ENCODE results near the gene CCM2L.

CCM2L gene

DNA sequence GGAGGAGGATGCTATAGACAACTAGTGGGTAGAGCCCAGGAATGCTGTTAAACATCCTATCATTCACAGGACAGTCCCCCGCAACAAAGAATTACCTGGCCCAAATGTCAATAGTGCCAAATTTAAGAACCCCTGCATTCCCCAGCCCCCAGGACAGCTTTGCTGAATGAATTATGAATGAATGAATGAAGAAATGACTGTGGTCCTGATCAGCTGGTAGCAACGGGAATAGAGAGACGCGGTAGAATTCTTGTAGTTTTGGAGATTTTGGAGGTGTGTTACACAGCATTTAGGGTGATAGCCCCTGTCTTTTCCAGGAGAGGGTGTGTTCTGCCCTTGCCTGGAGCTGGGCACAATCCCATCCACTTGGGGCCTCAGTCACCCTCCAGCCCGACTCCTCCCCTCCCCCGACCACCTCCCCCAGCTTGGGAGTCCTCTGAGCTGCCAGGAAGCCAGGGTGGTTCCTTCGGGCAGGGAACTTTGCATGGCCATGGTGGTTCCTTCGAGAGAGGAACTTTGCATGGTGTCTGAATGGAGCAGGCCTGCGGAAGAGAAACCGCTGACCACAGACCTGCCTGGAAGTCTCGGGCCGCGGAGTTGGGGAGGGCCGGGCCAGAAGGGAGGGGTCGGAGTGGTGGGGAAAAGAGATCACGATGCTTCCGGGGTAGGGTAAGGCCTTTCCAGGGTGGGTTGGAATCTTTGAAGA, 40.8 kb downstream of the CCM2L start:
- no peak for TF ChIP-seq ZNF274 (IDR thresholded peaks at IDR 0.05; ENCODE audit: low read depth, low read length)
- no peak overlapping the region for H3K4me3 ChIP-seq (ENCODE audit: low read length)

DNA sequence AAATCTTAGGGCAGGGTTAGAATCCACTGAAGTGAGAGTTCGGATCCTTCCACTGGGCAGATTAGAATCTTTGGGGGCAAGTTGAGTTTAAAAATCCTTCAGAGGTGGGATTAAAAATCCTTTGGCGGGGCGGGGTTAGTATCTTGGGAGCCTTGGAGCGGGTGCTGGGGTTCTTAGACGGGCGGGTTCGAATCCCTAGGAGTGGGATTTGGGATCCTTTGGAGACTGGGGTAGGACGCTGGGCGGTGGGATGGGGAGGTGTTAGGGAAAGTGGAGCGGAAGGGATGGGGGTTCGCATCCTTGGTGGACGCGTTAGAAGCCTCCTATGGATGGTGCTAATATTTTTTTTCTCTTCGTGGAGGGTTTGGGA, 41.5 kb downstream of the CCM2L start:
- TF ChIP-seq ZNF274 (IDR thresholded peaks at IDR 0.05; ENCODE audit: low read depth, low read length): no peak
- no peak overlapping the region for H3K4me3 ChIP-seq (ENCODE audit: low read length)

DNA sequence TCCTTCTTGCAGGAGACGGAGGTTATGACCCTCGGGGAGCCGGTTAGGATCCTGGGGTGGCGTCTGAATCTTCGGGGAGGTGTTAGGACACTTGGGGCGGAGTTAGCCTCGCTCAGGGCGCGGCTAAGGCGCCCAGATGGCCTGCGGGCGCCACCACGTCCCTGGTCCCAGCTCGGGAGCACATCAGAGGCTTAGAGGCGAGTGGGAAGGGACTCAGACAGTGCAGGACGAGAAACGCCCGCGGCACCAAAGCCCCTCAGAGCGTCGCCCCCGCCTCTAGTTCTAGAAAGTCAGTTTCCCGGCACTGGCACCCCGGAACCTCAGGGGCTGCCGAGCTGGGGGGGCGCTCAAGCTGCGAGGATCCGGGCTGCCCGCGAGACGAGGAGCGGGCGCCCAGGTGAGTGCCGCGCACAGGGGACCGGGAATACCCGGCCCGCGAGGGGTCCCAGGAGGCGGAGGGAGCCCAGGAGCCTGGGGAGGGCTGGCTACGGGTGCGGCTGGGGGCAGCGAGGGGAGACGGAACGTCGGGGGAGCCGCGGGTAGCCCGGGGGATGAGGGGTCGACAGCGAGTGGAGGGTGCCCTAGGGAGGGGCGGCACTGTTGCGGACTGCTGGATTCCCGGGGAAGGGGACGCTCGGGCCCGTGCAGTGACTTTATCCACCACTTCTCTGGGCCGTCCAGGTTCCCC, 42.0 kb downstream of the CCM2L start, which contains the start of gene HCK:
TSS of gene HCK (plus strand) at position 153 of the 688 bp plus-strand sequence.
- no peak for TF ChIP-seq ZNF274 (IDR thresholded peaks at IDR 0.05; ENCODE audit: low read depth, low read length)
- no peak within 1 kb of the TSS; the same call in 1 of the 2 replicates for H3K4me3 ChIP-seq (ENCODE audit: low read length)

DNA sequence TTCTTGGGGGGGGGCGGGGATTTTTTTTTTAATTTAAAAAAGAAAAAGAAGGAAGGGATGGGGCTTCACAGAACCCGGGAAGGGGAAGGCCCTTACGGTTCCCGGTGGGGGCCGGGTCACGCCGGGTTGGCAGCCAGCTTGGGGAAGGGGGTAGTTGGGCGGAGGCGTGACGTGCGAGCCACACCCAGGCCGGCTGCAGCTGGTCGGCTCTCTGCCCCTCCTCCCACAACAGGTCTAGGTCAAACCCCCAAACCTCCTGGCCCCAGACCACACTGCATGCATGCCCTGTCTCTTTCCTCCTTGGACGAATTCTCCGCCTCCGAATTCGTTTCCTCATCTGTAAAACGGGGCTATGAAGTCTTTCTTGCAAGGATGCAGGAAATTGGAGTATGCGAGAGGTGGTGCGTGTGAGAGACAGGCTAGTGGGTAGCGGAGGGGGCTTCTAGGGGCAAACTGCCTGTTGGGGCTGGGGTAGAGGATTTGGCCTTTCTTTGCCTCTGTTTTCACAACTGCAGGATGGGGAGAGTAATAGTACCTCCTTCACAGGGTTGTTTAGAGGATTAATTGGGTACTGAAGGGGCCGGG, 42.6 kb downstream of the CCM2L start:
- no peak overlapping the region for H3K4me3 ChIP-seq (ENCODE audit: low read length)
- TF ChIP-seq ZNF274 (IDR thresholded peaks at IDR 0.05; ENCODE audit: low read depth, low read length): no peak

DNA sequence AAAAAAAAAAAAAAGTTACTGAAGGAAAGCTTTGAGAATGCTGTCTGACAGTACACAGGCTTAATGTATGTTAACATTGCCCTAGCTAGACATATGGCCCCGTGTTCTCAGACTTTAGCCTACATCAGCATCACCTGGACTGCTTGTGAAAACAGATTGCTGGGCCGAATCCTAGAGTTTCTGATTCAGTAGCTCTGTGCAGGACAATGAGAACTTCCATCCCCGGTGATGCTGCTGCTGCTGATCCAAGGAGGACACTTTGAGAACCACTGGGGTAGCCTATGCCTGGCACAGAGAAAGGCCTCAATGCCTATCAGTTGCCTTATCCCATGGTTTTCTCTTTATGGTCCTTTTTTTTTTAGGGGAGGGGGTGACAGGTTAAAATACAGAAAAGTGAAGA, 43.4 kb downstream of the CCM2L start:
- no peak overlapping the region for H3K4me3 ChIP-seq (ENCODE audit: low read length)
- TF ChIP-seq ZNF274 (IDR thresholded peaks at IDR 0.05; ENCODE audit: low read depth, low read length): no peak

DNA sequence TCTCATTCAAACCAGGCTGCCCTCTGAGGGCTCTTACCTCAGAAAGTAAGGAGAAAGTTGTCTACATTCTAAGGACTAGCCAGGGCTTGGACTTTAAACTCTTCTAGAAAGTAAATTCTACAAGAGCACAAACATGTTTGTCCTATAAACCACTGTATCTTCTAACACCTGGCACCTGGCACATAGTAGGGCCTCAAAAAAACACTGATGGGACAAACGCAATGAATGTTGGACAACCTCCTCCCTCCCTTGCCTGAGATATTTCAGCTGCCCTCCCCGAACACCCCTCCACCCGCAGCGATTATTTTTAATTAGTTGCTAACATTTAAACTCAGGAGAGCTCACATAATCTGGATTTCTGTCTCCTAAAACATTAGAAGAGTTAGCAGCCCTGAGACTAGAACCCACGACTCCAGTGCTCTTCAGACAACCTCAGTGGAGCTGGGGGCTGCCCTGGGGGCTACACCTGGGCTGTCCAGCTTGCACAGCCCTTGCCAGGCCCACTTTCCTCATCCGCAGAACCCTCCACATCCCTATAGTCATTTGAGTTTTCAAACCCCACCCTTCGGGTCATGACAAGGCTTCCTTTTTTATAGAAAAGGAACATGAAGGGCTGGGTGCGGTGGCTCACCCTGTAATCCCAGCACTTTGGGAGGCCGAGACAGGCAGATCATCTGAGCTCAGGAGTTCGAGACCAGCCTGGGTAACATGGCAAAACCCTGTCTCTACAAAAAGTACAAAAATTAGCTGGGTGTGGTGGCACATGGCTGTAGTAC, 46.7 kb downstream of the CCM2L start:
- no peak for TF ChIP-seq ZNF274 (IDR thresholded peaks at IDR 0.05; ENCODE audit: low read depth, low read length)
- H3K4me3 ChIP-seq (ENCODE audit: low read length): no peak overlapping the region

DNA sequence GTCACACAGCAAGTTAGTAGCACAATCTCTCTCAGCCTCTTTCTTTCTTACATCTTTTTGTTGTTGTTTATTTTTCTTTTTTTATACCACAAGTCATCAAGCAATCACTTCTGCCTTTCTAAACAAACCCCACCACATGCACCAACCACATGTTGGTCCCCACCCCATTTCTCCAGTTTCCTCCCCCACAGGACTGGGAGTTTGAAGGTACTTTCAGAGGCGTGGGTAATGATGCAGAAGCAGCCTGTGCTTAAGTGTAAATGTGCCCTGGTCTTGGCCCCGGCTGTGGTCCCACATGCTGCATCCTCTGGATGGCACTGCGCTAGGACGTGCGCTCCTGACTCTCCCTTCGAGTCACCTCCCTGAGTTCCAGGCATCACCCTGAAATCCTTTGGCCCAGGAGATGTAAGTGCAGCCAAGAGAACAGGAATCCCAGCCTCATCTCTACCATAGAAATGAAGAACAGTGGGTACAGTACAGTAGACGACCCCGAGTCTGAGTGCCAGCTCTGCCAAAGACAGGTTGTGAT, 47.5 kb downstream of the CCM2L start:
- TF ChIP-seq ZNF274 (IDR thresholded peaks at IDR 0.05; ENCODE audit: low read depth, low read length): no peak
- no peak overlapping the region for H3K4me3 ChIP-seq (ENCODE audit: low read length)

DNA sequence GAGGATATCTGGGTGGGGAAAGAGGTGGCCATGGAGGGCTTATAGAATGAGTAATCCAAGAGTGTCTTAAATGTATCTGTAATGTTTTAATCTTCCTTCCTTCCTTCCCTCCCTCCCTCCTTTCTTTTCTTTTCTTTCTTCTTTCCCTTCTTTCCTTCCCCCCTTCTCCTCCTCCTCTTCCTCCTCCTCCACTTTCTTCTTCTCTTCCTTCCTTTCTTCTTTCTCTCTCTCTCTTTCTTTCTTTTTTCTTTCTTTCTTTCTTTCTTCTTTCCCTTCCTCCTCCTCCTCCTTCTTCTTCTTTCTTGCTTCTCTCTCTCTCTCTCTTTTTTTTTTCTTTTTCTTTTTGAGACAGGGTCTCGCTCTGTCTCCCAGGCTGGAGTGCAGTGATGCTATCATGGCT, 49.0 kb downstream of the CCM2L start:
- TF ChIP-seq ZNF274 (IDR thresholded peaks at IDR 0.05; ENCODE audit: low read depth, low read length): no peak
- H3K4me3 ChIP-seq (ENCODE audit: low read length): no peak overlapping the region

DNA sequence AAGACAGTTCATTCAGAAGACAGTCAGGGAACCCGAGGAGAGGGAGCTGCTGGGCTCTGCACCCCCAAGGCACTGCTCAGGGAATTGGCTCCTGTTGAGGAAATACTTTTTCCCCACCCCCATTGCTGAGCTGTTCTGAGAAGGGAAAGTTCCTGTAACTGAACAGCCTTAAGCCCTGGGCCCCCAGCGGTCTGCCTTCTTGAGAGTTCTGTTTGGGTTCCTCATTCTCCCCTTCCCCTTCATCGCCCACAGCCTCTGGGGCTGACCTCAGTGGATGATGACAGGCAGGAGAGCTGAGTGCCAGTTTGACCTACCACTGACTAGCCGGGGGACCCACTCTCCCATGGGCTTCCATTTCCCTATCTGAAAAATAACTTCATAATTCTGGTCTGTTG, 52.5 kb downstream of the CCM2L start:
- no peak overlapping the region for H3K4me3 ChIP-seq (ENCODE audit: low read length)
- no peak for TF ChIP-seq ZNF274 (IDR thresholded peaks at IDR 0.05; ENCODE audit: low read depth, low read length)

DNA sequence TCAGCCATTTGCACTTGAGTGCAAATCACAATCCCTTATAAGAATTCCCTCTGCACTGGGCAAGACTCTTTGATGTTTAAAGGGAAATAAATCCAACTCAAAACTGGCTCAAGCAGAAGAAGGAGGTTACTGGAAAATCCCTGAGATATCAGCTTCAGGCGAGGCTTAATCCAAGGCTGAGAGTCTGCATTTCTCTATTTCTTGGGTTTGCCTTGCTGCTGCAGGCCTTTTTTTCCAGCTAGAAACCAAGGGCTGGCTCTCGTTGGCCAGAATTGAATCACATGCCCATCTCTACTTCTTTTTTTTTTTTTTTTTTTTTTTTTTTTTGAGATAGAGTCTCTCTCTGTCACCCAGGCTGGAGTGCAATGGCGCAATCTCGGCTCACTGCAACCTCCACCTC, 53.5 kb downstream of the CCM2L start:
- no peak overlapping the region for H3K4me3 ChIP-seq (ENCODE audit: low read length)
- no peak for TF ChIP-seq ZNF274 (IDR thresholded peaks at IDR 0.05; ENCODE audit: low read depth, low read length)

DNA sequence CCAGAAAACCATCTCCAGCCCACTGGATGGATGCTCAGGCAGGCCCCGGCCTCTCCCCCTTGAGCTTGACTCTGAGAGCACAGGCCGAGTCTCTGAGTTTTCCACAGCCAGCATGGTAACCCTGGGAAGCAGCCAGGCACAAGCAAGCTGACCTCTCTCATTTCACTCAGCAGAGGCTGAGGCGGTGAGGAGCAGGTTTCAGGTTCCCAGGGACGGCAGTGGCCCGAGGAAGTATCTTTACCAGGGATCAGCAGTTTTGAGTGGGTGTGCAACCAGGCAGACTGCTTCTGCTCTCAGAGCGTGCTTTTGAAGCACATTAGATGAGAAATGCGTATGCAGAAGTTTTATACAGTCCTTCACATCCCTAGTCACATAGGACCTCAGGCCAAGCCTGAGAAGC, 54.4 kb downstream of the CCM2L start:
- no peak for TF ChIP-seq ZNF274 (IDR thresholded peaks at IDR 0.05; ENCODE audit: low read depth, low read length)
- H3K4me3 ChIP-seq (ENCODE audit: low read length): no peak overlapping the region

DNA sequence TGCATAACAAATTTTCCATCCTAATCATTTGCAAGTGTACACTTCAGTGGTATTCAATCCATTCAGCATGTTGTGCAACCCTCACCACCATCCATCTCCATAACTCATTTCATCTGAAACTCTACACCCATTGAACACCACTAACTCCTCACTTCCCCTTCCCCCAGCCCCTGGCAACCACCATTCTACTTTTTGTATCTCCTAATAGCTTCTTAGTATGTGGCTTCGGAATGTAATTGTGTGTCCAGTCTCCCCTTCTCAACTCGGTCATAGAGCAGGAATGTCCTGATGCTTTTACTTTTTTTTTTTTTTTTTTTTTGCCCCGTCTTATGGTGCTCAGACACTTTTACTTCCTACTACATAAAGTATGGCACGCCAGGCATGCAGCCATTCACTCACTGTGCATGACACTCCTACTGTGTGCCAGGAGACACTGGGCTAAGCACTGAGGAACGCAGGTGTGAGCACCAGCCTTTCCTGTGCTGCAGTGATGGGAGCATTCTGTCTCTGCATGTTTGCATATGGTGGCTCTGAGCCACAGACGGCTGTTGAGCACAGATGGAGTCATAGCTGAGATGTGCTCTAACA, 57.1 kb downstream of the CCM2L start:
- H3K4me3 ChIP-seq (ENCODE audit: low read length): no peak overlapping the region
- no peak for TF ChIP-seq ZNF274 (IDR thresholded peaks at IDR 0.05; ENCODE audit: low read depth, low read length)

DNA sequence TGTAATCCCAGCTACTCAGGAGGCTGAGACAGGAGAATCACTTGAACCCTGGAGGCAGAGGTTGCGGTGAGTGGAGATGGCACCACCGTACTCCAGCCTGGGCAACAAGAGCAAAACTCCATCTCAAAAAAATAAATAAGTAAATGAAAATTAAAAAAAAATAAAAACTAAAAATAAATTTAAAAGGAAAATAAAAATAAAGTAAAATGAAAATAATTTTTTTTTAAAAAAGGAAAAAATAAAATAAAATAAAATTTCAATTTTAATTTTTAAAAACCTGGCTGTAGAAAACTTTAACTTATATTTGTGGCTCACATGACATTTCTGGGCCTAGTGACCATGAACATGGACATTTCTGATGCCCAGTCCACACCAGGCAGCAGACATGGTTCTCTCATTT, 57.9 kb downstream of the CCM2L start:
- no peak for TF ChIP-seq ZNF274 (IDR thresholded peaks at IDR 0.05; ENCODE audit: low read depth, low read length)
- H3K4me3 ChIP-seq (ENCODE audit: low read length): no peak overlapping the region

DNA sequence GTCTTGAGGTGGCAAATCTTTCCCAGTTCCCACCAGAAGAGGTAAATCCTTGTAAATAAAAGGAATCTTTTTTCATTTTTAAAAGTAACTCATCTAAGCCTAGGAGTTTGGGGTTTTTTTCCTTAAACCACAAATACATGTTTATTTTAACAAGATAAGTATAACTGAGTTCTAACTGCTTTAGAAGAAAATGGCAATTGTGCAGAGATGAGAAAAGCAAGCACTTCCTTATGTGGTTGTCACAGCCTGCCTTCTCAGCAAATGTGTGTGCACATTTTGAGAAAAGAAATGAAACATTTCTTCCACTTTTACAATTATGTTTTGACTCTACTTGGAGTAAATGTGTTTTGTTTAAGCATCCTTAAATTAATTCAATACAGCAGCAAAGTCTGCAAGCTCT, 59.5 kb downstream of the CCM2L start:
- no peak for TF ChIP-seq ZNF274 (IDR thresholded peaks at IDR 0.05; ENCODE audit: low read depth, low read length)
- H3K4me3 ChIP-seq (ENCODE audit: low read length): no peak overlapping the region
